GM23338 (cell line): ENCODE results near the gene TUBB3.

Experiments
- CREB1 ChIP-seq: fragments of 250-450 bp; sonication (Bioruptor Pico); IDR thresholded peaks from 2 replicates; pipeline ENCODE4 v1.5.0; 2020; ENCODE audit warnings: low read depth, mild to moderate bottlenecking, moderate library complexity
- EZH2 ChIP-seq: fragments of 200-600 bp; sonication (generic); IDR thresholded peaks from one replicate; pipeline ENCODE4 v1.8.0; 2017; ENCODE audit warnings: antibody characterized with exemption, mild to moderate bottlenecking, low read depth; ENCODE audit not compliant: unreplicated experiment
- EZH2phosphoT487 ChIP-seq: fragments of 200-600 bp; sonication (generic); IDR thresholded peaks from one replicate; pipeline ENCODE4 v1.8.1; 2018; ENCODE audit warnings: antibody characterized with exemption; ENCODE audit not compliant: unreplicated experiment
- JUNB ChIP-seq: IDR thresholded peaks from one replicate; pipeline ENCODE4 v1.6.1; 2016; ENCODE audit warnings: antibody characterized with exemption; ENCODE audit not compliant: unreplicated experiment
- NANOG ChIP-seq: IDR thresholded peaks from 2 replicates; pipeline ENCODE4 v1.6.1; 2016; ENCODE audit warnings: antibody characterized with exemption, borderline replicate concordance
- POLR2AphosphoS5 ChIP-seq: IDR thresholded peaks from 2 replicates; pipeline ENCODE4 v1.6.1; 2016; ENCODE audit warnings: antibody characterized with exemption, low read depth
- STAT1 ChIP-seq: IDR thresholded peaks from one replicate; pipeline ENCODE4 v1.6.1; 2016; ENCODE audit warnings: antibody characterized with exemption; ENCODE audit not compliant: unreplicated experiment
- ZNF114 ChIP-seq: fragments of 250-450 bp; sonication (Bioruptor Pico); IDR thresholded peaks from 2 replicates; pipeline ENCODE4 v1.5.0; 2020; ENCODE audit warnings: mild to moderate bottlenecking, moderate library complexity
- ZNF331 ChIP-seq: fragments of 250-450 bp; sonication (Bioruptor Pico); IDR thresholded peaks from 2 replicates; pipeline ENCODE4 v1.5.0; 2020; ENCODE audit warnings: low read depth, mild to moderate bottlenecking, moderate library complexity
- TF ChIP-seq, protein P1 (sequence below), 2 experiments: fragments of 200-600 bp in 1 of 2; sonication (generic) in 1 of 2; conservative IDR thresholded peaks; 2 replicates each; pipeline versions ENCODE4 v1.5.1 to v1.6.1; 2016 to 2017; ENCODE audit warnings: antibody characterized with exemption in 2 of 2, low read depth in 2 of 2, mild to moderate bottlenecking in 2 of 2, moderate library complexity in 1 of 2
- TF ChIP-seq, protein P2 (sequence below): IDR thresholded peaks from one replicate; pipeline ENCODE4 v1.6.1; 2018; ENCODE audit warnings: antibody characterized with exemption; ENCODE audit not compliant: unreplicated experiment
- TF ChIP-seq, protein P3 (sequence below): fragments of 250-450 bp; sonication (Bioruptor Pico); IDR thresholded peaks from 2 replicates; pipeline ENCODE4 v1.5.0; 2020; ENCODE audit warnings: mild to moderate bottlenecking, moderate library complexity

DNA sequence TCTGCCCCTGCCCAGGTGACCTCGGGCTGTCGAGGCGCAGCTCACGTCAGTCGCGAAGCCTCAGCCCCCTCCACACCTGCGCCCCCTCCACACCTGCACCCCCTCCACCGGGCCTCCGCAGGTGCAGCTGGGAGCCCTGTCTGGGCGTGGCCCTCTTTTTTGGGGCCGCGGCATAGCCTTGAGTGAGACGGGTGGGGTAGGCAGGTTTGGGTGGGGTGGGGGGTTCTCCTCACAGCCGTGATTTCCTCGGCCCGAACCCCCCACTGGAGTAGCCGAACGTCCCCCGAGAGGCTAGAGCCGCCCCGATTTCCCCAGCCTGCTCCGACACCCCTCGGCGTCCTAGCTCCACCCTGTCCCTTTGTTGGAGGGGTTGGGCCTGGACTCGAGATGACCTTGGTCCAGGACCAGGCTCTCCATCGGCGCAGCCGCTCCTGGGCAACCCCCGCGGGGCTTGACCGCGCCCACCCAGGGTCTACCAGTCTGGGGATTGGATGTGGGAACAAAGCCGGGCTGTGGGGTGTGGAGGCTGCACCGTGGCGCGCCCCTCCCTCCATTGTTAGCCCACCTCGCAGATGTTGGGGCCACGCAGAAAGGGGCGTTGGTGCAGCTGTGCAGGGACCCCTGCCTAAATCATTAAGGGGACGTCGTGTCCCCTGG is 626 bp downstream of the TUBB3 start:
- TF ChIP-seq, protein P1, sequence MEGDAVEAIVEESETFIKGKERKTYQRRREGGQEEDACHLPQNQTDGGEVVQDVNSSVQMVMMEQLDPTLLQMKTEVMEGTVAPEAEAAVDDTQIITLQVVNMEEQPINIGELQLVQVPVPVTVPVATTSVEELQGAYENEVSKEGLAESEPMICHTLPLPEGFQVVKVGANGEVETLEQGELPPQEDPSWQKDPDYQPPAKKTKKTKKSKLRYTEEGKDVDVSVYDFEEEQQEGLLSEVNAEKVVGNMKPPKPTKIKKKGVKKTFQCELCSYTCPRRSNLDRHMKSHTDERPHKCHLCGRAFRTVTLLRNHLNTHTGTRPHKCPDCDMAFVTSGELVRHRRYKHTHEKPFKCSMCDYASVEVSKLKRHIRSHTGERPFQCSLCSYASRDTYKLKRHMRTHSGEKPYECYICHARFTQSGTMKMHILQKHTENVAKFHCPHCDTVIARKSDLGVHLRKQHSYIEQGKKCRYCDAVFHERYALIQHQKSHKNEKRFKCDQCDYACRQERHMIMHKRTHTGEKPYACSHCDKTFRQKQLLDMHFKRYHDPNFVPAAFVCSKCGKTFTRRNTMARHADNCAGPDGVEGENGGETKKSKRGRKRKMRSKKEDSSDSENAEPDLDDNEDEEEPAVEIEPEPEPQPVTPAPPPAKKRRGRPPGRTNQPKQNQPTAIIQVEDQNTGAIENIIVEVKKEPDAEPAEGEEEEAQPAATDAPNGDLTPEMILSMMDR (conservative IDR thresholded peaks at IDR 0.05; ENCODE audit: low read depth in 2 of 2): no peak
- TF ChIP-seq EZH2 (no peak), EZH2phosphoT487 (no peak), CREB1 (CRISPR knock-in tag) (no peak), POLR2AphosphoS5 (no peak), JUNB (no peak), ZNF114 (CRISPR knock-in tag) (no peak), ZNF331 (no peak), STAT1 (no peak), NANOG (no peak)
- TF ChIP-seq, protein P2, sequence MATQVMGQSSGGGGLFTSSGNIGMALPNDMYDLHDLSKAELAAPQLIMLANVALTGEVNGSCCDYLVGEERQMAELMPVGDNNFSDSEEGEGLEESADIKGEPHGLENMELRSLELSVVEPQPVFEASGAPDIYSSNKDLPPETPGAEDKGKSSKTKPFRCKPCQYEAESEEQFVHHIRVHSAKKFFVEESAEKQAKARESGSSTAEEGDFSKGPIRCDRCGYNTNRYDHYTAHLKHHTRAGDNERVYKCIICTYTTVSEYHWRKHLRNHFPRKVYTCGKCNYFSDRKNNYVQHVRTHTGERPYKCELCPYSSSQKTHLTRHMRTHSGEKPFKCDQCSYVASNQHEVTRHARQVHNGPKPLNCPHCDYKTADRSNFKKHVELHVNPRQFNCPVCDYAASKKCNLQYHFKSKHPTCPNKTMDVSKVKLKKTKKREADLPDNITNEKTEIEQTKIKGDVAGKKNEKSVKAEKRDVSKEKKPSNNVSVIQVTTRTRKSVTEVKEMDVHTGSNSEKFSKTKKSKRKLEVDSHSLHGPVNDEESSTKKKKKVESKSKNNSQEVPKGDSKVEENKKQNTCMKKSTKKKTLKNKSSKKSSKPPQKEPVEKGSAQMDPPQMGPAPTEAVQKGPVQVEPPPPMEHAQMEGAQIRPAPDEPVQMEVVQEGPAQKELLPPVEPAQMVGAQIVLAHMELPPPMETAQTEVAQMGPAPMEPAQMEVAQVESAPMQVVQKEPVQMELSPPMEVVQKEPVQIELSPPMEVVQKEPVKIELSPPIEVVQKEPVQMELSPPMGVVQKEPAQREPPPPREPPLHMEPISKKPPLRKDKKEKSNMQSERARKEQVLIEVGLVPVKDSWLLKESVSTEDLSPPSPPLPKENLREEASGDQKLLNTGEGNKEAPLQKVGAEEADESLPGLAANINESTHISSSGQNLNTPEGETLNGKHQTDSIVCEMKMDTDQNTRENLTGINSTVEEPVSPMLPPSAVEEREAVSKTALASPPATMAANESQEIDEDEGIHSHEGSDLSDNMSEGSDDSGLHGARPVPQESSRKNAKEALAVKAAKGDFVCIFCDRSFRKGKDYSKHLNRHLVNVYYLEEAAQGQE: no peak
- TF ChIP-seq, protein P3, sequence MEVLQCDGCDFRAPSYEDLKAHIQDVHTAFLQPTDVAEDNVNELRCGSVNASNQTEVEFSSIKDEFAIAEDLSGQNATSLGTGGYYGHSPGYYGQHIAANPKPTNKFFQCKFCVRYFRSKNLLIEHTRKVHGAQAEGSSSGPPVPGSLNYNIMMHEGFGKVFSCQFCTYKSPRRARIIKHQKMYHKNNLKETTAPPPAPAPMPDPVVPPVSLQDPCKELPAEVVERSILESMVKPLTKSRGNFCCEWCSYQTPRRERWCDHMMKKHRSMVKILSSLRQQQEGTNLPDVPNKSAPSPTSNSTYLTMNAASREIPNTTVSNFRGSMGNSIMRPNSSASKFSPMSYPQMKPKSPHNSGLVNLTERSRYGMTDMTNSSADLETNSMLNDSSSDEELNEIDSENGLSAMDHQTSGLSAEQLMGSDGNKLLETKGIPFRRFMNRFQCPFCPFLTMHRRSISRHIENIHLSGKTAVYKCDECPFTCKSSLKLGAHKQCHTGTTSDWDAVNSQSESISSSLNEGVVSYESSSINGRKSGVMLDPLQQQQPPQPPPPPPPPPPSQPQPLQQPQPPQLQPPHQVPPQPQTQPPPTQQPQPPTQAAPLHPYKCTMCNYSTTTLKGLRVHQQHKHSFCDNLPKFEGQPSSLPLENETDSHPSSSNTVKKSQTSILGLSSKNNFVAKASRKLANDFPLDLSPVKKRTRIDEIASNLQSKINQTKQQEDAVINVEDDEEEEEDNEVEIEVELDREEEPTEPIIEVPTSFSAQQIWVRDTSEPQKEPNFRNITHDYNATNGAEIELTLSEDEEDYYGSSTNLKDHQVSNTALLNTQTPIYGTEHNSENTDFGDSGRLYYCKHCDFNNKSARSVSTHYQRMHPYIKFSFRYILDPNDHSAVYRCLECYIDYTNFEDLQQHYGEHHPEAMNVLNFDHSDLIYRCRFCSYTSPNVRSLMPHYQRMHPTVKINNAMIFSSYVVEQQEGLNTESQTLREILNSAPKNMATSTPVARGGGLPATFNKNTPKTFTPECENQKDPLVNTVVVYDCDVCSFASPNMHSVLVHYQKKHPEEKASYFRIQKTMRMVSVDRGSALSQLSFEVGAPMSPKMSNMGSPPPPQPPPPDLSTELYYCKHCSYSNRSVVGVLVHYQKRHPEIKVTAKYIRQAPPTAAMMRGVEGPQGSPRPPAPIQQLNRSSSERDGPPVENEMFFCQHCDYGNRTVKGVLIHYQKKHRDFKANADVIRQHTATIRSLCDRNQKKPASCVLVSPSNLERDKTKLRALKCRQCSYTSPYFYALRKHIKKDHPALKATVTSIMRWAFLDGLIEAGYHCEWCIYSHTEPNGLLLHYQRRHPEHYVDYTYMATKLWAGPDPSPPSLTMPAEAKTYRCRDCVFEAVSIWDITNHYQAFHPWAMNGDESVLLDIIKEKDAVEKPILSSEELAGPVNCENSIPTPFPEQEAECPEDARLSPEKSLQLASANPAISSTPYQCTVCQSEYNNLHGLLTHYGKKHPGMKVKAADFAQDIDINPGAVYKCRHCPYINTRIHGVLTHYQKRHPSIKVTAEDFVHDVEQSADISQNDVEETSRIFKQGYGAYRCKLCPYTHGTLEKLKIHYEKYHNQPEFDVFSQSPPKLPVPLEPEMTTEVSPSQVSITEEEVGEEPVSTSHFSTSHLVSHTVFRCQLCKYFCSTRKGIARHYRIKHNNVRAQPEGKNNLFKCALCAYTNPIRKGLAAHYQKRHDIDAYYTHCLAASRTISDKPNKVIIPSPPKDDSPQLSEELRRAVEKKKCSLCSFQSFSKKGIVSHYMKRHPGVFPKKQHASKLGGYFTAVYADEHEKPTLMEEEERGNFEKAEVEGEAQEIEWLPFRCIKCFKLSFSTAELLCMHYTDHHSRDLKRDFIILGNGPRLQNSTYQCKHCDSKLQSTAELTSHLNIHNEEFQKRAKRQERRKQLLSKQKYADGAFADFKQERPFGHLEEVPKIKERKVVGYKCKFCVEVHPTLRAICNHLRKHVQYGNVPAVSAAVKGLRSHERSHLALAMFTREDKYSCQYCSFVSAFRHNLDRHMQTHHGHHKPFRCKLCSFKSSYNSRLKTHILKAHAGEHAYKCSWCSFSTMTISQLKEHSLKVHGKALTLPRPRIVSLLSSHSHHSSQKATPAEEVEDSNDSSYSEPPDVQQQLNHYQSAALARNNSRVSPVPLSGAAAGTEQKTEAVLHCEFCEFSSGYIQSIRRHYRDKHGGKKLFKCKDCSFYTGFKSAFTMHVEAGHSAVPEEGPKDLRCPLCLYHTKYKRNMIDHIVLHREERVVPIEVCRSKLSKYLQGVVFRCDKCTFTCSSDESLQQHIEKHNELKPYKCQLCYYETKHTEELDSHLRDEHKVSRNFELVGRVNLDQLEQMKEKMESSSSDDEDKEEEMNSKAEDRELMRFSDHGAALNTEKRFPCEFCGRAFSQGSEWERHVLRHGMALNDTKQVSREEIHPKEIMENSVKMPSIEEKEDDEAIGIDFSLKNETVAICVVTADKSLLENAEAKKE (CRISPR knock-in tag): no peak
